Measurements from ENCODE around the gene LRPAP1. TPM values are rescaled to one million over a fixed set of nuclear protein-coding genes. Genes with fewer than 3 reads are reported as not detected.

Gene LRPAP1
- total RNA-seq, 1 donor from 2014 or later, result 62.9 TPM

DNA sequence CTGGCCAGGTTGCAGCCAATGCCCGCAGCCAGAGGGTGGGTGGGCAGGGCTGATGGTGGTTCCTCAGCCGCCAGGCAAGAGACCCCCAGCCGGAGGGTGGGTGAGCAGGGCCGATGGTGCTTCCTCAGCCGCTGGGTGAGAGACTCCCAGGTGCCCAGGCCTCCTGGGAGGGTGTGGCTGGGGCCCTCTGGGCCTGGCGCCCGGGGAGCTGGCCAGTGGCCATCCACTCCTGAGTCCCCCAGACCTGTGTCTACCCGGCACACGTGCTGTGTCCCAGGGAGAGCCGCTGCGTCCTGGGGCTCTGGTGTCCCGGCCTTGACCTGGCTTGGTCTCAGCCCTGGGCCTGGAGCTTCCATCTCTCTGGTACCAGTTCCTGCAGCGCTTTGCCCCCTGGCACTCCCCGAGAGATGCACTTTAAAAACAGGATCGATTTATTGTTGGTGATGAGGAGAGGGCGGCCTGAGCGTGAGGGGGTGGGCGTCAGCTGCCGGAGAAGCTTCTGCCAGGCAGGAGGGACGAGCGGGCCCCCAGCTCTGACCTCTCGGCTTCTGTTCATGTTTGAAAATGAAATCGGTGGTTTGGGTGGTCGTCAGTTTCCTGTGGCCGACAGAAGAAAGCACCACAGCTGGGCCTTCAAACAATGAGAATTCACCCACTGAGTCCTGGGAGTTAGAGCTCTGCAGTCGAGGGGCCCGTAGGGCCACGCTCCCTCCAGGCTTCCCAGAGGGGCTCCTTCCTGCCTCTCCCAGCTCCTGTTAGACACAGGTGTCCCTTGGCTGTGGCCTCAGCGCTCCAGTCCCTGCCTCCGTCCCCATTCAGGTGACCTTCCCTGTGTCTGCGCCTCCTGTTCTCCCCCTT lies 62.6 kb downstream of the LRPAP1 start:
- Mint-ChIP-seq H3K27me3 (peaks cover 14% of the 10 kb centered on the region), H3K4me1 (no peaks in the 10 kb centered on the region), H3K36me3 (ENCODE audit: low read depth) (no peaks in the 10 kb centered on the region), H3K9me3 (no peaks in the 10 kb centered on the region), H3K4me3 (no peak overlapping the region), H3K27ac (no peak overlapping the region)
- TF ChIP-seq, protein P1, sequence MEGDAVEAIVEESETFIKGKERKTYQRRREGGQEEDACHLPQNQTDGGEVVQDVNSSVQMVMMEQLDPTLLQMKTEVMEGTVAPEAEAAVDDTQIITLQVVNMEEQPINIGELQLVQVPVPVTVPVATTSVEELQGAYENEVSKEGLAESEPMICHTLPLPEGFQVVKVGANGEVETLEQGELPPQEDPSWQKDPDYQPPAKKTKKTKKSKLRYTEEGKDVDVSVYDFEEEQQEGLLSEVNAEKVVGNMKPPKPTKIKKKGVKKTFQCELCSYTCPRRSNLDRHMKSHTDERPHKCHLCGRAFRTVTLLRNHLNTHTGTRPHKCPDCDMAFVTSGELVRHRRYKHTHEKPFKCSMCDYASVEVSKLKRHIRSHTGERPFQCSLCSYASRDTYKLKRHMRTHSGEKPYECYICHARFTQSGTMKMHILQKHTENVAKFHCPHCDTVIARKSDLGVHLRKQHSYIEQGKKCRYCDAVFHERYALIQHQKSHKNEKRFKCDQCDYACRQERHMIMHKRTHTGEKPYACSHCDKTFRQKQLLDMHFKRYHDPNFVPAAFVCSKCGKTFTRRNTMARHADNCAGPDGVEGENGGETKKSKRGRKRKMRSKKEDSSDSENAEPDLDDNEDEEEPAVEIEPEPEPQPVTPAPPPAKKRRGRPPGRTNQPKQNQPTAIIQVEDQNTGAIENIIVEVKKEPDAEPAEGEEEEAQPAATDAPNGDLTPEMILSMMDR (IDR thresholded peaks at IDR 0.05), result no peak
- no peak for ATAC-seq (ENCODE audit: low read depth)
- CTCF ChIA-PET, result no interaction called here
- intact Hi-C loops (cut with micrococcal nuclease), result no loop called here
- DNase-seq, result no peak
- POLR2A ChIA-PET, result no interaction called here

DNA sequence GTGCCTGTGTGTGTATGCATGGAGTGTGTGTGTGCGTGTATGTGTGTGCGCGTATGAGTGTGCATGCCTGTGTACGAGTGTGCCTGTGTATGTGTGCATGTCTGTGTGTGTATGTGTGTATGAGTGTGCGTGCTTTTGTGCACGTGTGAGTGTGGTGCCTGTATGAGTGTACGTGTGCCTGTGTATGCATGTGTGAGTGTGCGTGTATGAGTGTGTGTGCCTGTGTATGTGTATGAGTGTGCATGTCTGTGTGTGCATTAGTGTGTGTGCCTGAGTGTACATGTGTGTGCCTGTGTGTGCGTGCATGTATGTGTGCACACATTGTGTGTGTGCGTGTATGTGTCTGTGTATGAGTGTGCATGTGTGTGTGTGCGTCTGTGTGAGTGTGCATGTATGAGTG lies 63.4 kb downstream of the LRPAP1 start:
- no peak overlapping the region for H3K27ac Mint-ChIP-seq

DNA sequence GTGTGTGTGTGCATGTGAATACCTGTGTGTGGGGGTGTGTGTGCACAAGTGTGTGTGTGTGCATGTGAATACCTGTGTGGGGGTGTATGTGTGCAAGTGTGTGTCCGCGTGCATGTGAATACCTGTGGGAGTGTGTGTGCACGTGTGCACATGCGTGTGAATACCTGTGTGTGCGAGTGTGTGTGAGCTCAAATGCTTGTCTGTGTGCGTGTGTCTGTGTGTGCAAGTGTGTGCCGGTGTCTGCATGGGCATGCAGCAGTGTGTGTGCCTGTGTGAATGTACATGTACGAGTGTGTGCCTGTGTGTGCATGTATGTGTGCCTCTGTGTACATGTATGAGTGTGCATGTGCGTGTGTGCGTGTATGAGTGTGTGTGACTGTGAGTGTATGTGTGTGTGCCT lies 64.1 kb downstream of the LRPAP1 start:
- Mint-ChIP-seq H3K9me3 (no peaks in the 10 kb centered on the region), H3K36me3 (ENCODE audit: low read depth) (no peaks in the 10 kb centered on the region), H3K27ac (no peak overlapping the region), H3K4me1 (no peaks in the 10 kb centered on the region), H3K4me3 (no peak overlapping the region), H3K27me3 (peaks cover 17% of the 10 kb centered on the region)
- POLR2A ChIA-PET, result no interaction called here
- TF ChIP-seq, protein P1 (IDR thresholded peaks at IDR 0.05), result no peak
- ATAC-seq (ENCODE audit: low read depth) (no peak), DNase-seq (no peak)
- intact Hi-C loops (cut with micrococcal nuclease), result no loop called here
- CTCF ChIA-PET, result no interaction called here

More for the DNA sequence above, 63.4 kb downstream of the LRPAP1 start:
- no peak for ATAC-seq (ENCODE audit: low read depth)
- no peak overlapping the region for H3K4me3 Mint-ChIP-seq
- ChIA-PET POLR2A (no interaction called here), CTCF (no interaction called here)
- intact Hi-C loops (cut with micrococcal nuclease), result no loop called here
- TF ChIP-seq, protein P1 (IDR thresholded peaks at IDR 0.05), result no peak
- H3K9me3 Mint-ChIP-seq, result no peaks in the 10 kb centered on the region
- H3K27me3 Mint-ChIP-seq, result peaks cover 17% of the 10 kb centered on the region
- H3K36me3 Mint-ChIP-seq (ENCODE audit: low read depth), result no peaks in the 10 kb centered on the region
- DNase-seq, result no peak
- no peaks in the 10 kb centered on the region for H3K4me1 Mint-ChIP-seq

DNA sequence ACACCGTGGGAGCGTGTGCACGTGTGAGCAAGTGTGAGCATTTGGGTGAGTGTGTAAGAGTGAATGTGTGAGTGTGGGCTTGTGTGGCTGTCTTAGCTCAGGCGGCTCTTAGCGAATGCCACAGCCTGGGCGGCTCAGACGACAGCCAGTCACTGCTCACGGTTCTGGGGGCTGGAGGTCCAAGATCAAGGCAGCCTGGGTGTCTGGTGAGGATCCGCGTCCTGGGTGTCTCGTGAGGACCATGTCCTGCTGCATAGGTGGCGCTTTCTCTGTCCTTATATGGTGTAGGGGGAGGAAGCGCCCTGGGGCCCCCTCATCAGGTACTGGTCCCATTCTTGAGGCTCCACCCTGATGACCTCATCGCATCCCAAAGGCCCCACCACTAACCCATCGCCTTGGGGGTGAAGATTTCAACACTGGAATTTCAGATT lies 64.6 kb downstream of the LRPAP1 start:
- DNase-seq (no peak), ATAC-seq (ENCODE audit: low read depth) (no peak)
- CTCF ChIA-PET, result no interaction called here
- intact Hi-C loops (cut with micrococcal nuclease), result no loop called here
- no peaks in the 10 kb centered on the region for H3K9me3 Mint-ChIP-seq
- no peak overlapping the region for H3K27ac Mint-ChIP-seq
- H3K4me1 Mint-ChIP-seq, result no peaks in the 10 kb centered on the region
- POLR2A ChIA-PET, result no interaction called here
- H3K4me3 Mint-ChIP-seq, result no peak overlapping the region
- H3K36me3 Mint-ChIP-seq (ENCODE audit: low read depth), result no peaks in the 10 kb centered on the region
- peaks cover 17% of the 10 kb centered on the region for H3K27me3 Mint-ChIP-seq
- TF ChIP-seq, protein P1 (IDR thresholded peaks at IDR 0.05), result no peak

DNA sequence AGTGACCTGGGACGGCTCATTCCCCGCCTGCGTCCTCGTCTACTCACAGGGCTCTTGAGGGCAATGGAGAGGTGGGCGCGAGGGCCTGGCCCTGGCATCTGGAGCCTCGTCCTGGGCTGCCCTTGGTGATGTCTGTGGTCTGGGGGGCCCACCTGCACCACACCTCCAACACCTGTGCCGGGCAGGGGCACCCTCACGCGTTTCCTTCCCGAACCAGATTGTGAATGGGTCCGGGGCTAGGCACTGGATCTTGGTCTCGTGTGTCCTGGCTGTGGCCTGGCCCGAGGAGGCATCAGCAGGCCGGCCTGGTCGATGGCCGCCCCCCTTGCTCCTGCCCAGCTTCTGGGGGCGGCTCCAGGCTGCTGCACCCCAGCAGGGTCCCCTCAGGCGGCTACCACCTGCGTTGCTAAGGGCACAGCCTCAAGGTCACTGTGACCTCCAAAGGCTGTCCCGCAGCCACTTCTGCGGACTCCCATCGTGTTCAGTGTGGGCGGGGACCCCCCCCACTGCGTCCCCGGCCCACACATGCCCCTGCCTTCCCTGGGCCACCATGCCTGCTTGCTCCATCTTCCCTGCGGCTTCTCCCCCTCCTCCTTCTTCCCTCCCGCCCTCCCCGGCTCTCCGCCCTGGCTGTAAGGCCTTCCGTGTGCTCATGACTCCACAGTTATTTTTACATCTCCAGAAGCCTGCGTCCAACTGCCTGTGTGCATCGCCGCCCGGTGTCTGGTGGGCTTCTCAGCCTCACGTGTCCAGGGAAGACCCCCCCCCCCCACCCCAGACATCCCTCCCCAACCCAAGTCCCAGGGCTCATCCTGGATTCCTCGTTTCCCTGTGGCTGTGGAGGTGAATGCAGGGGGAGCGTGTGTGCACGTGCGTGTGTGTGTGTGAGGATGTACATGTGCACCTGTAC lies 65.3 kb downstream of the LRPAP1 start:
- no peak for ATAC-seq (ENCODE audit: low read depth)
- ChIA-PET POLR2A (no interaction called here), CTCF (no interaction called here)
- Mint-ChIP-seq H3K27me3 (peaks cover 17% of the 10 kb centered on the region), H3K4me3 (no peak overlapping the region), H3K9me3 (no peaks in the 10 kb centered on the region), H3K4me1 (no peaks in the 10 kb centered on the region), H3K36me3 (ENCODE audit: low read depth) (no peaks in the 10 kb centered on the region), H3K27ac (no peak overlapping the region)
- TF ChIP-seq, protein P1 (IDR thresholded peaks at IDR 0.05), result no peak
- intact Hi-C loops (cut with micrococcal nuclease), result no loop called here
- DNase-seq, result no peak
